H9 (cell line): ENCODE measurements around the gene OST4. TPM values are rescaled to one million over a fixed set of nuclear protein-coding genes. Genes with fewer than 3 reads are reported as not detected.

Experiments used
- DNase-seq: peaks from one replicate; pipeline ENCODE4 v3.0.0-alpha.2; 2017
- H2AFZ ChIP-seq: one replicate; pipeline ENCODE4 v1.6.1; 2013; ENCODE audit warnings: mild to moderate bottlenecking, low read length, control low read depth, moderate library complexity
- H2AK5ac ChIP-seq: 2 replicates; pipeline ENCODE4 v1.6.1; 2013; ENCODE audit warnings: low read length, control low read depth, mixed read lengths; ENCODE audit not compliant: insufficient read length
- H2BK120ac ChIP-seq: one replicate; pipeline ENCODE4 v1.6.1; 2013; ENCODE audit warnings: low read depth, mild to moderate bottlenecking, low read length, control low read depth, inconsistent platforms; ENCODE audit not compliant: poor library complexity, severe bottlenecking
- H2BK12ac ChIP-seq: 2 replicates; pipeline ENCODE4 v1.6.1; 2013; ENCODE audit warnings: low read length, control low read depth, mixed read lengths, low read depth; ENCODE audit not compliant: insufficient read length
- H2BK15ac ChIP-seq: 2 replicates; pipeline ENCODE4 v1.6.1; 2013; ENCODE audit warnings: low read depth, low read length, control low read depth
- H2BK20ac ChIP-seq: one replicate; pipeline ENCODE4 v1.6.1; 2013; ENCODE audit warnings: low read depth, mild to moderate bottlenecking, low read length, control low read depth, inconsistent platforms; ENCODE audit not compliant: poor library complexity, severe bottlenecking
- H2BK5ac ChIP-seq: 2 replicates; pipeline ENCODE4 v1.6.1; 2013; ENCODE audit warnings: low read length, control low read depth, mixed read lengths; ENCODE audit not compliant: insufficient read length
- H3K14ac ChIP-seq: 2 replicates; pipeline ENCODE4 v1.6.1; 2013; ENCODE audit warnings: low read length, control low read depth; ENCODE audit not compliant: insufficient read depth
- H3K18ac ChIP-seq: 2 replicates; pipeline ENCODE4 v1.6.1; 2013; ENCODE audit warnings: low read depth, mild to moderate bottlenecking, mixed read lengths, low read length, control low read depth; ENCODE audit not compliant: insufficient read length
- H3K23ac ChIP-seq: 2 replicates; pipeline ENCODE4 v1.6.1; 2013; ENCODE audit warnings: low read length, control low read depth, mixed read lengths, low read depth; ENCODE audit not compliant: insufficient read length
- H3K23me2 ChIP-seq: 2 replicates; pipeline ENCODE4 v1.6.1; 2013; ENCODE audit warnings: low read depth, mild to moderate bottlenecking, mixed read lengths, low read length, control low read depth; ENCODE audit not compliant: insufficient read length, poor library complexity, severe bottlenecking
- H3K27ac ChIP-seq: 2 replicates; pipeline ENCODE4 v1.5.1; 2013; ENCODE audit warnings: low read length, control low read depth, mixed read lengths, low read depth; ENCODE audit not compliant: insufficient read length
- H3K27me3 ChIP-seq: 2 replicates; pipeline ENCODE4 v1.6.1; 2013; ENCODE audit warnings: low read length, control low read depth, inconsistent platforms; ENCODE audit not compliant: insufficient read depth
- H3K4ac ChIP-seq: 2 replicates; pipeline ENCODE4 v1.6.1; 2013; ENCODE audit warnings: low read depth, mild to moderate bottlenecking, control low read depth, inconsistent platforms, low read length, moderate library complexity
- H3K4me1 ChIP-seq: 2 replicates; pipeline ENCODE4 v1.6.1; 2013; ENCODE audit warnings: low read length, control low read depth, inconsistent platforms; ENCODE audit not compliant: insufficient read depth
- H3K4me2 ChIP-seq: 2 replicates; pipeline ENCODE4 v1.6.1; 2013; ENCODE audit warnings: low read length, control low read depth, mixed read lengths; ENCODE audit not compliant: insufficient read length, insufficient read depth
- H3K56ac ChIP-seq: 2 replicates; pipeline ENCODE4 v1.6.1; 2013; ENCODE audit warnings: low read depth, mild to moderate bottlenecking, mixed read lengths, low read length, control low read depth; ENCODE audit not compliant: insufficient read length
- H3K79me1 ChIP-seq: 2 replicates; pipeline ENCODE4 v1.6.1; 2013; ENCODE audit warnings: low read depth, mild to moderate bottlenecking, moderate library complexity, low read length, control low read depth, inconsistent platforms; ENCODE audit not compliant: insufficient read depth, poor library complexity, severe bottlenecking
- H3K79me2 ChIP-seq: 2 replicates; pipeline ENCODE4 v1.6.1; 2013; ENCODE audit warnings: low read length, control low read depth, inconsistent platforms; ENCODE audit not compliant: insufficient read depth
- H3K9ac ChIP-seq: 2 replicates; pipeline ENCODE4 v1.6.1; 2013; ENCODE audit warnings: low read length, control low read depth, mixed read lengths; ENCODE audit not compliant: insufficient read length; ENCODE audit errors: extremely low read depth
- H3K9me3 ChIP-seq: one replicate; pipeline ENCODE4 v1.6.1; 2013; ENCODE audit warnings: low read depth, low read length, inconsistent platforms; ENCODE audit not compliant: control insufficient read depth
- H3T11ph ChIP-seq: one replicate; pipeline ENCODE4 v1.6.1; 2013; ENCODE audit warnings: mild to moderate bottlenecking, low read length, control low read depth, inconsistent platforms
- H4K20me1 ChIP-seq: one replicate; pipeline ENCODE4 v1.6.1; 2013; ENCODE audit not compliant: control insufficient read depth, insufficient read length, insufficient read depth
- H4K5ac ChIP-seq: 2 replicates; pipeline ENCODE4 v1.6.1; 2013; ENCODE audit warnings: low read depth, mild to moderate bottlenecking, mixed read lengths, low read length, control low read depth; ENCODE audit not compliant: insufficient read length
- H4K8ac ChIP-seq: replicated peaks from 2 replicates; pipeline ENCODE4 v1.6.1; 2013; ENCODE audit warnings: low read length, control low read depth, mixed read lengths, low read depth; ENCODE audit not compliant: insufficient read length
- H4K91ac ChIP-seq: 2 replicates; pipeline ENCODE4 v1.6.1; 2013; ENCODE audit warnings: low read depth, mild to moderate bottlenecking, moderate library complexity, mixed read lengths, low read length, control low read depth; ENCODE audit not compliant: insufficient read length
- H3K27ac Mint-ChIP-seq, 3 experiments: 2 replicates in 2 of 3; 3 replicates in 1 of 3; pipeline ENCODE4 v1.8.0; 2020 to 2021; ENCODE audit warnings: mixed read lengths in 3 of 3, mild to moderate bottlenecking in 1 of 3, moderate library complexity in 1 of 3
- H3K27me3 Mint-ChIP-seq: 2 replicates; pipeline ENCODE4 v1.8.0; 2021; ENCODE audit warnings: low read depth, mild to moderate bottlenecking, moderate library complexity, mixed read lengths
- H3K36me3 Mint-ChIP-seq, 3 experiments: 2 replicates in 2 of 3; 3 replicates in 1 of 3; pipeline ENCODE4 v1.8.0; 2020 to 2021; ENCODE audit warnings: low read depth in 3 of 3, mixed read lengths in 3 of 3; ENCODE audit not compliant: insufficient read depth in 1 of 3
- H3K4me1 Mint-ChIP-seq, 2 experiments: 2 replicates each; pipeline ENCODE4 v1.8.0; 2020; ENCODE audit warnings: mixed read lengths in 2 of 2
- H3K4me3 Mint-ChIP-seq, 2 experiments: 2 replicates in 1 of 2; 3 replicates in 1 of 2; pipeline ENCODE4 v1.8.0; 2020 to 2021; ENCODE audit warnings: mild to moderate bottlenecking in 2 of 2, mixed read lengths in 2 of 2, moderate library complexity in 1 of 2
- H3K9me3 Mint-ChIP-seq, 2 experiments: 2 replicates in 1 of 2; 3 replicates in 1 of 2; pipeline ENCODE4 v1.8.0; 2020; ENCODE audit warnings: mild to moderate bottlenecking in 2 of 2, mixed read lengths in 2 of 2, moderate library complexity in 1 of 2
- WGBS: extraction: QIAGEN DNeasy Blood & Tissue Kit; methylation state at CpG from one replicate; pipeline ENCODE4 v1.1.7; 2013; ENCODE audit warnings: missing lambda C conversion rate, low lambda C conversion rate, mixed read lengths; ENCODE audit not compliant: insufficient read length; ENCODE audit errors: extremely low coverage; 5-methylcytosine and 5-hydroxymethylcytosine counted together
- total RNA-seq: library from RNA; stranded (reverse); gene quantifications from 2 replicates; pipeline ENCODE4 v1.2.1, GENCODE V29; 2021
- TF ChIP-seq, protein P1 (sequence below): fragments of 200-600 bp; sonication (generic); conservative IDR thresholded peaks from 3 replicates; pipeline ENCODE4 v1.8.0; 2021; ENCODE audit warnings: antibody characterized with exemption, mild to moderate bottlenecking

OST4 gene
- total RNA-seq, 1 experiment from 2014 or later, result 215 TPM

DNA sequence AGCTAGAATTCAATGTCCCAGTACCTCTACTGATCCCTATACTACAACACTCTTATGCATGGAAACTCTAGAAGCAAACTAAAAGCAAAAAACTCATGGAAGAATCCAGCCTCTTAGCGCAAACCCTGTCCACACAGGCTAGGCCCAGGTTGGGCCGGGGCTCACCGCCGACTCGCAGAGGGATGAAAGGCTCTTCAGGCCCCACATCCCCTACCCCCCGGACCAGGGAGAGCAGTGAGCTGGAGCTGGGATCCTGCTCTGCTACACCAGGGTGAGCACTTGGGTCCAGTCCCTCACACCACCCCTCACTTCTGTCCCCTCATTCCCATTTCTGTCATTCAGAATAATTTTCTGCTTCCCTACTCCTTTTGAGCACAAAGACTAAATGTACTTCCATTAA, 2.0 kb downstream of the OST4 start:
- Histone ChIP-seq H2AK5ac (no peak overlapping the region), H3K79me2 (peaks cover 5% of the 10 kb centered on the region; the same call in 1 of the 2 replicates), H4K91ac (no peak overlapping the region), H2BK12ac (no peak overlapping the region), H2BK120ac (no peak overlapping the region), H3K9me3 (no peaks in the 10 kb centered on the region), H3K56ac (no peak overlapping the region), H3K4me2 (no peak overlapping the region), H4K8ac (no peak overlapping the region), H3K27ac (no peak overlapping the region), H3K9ac (no peak overlapping the region), H3K4ac (no peak overlapping the region), H3K23ac (no peak overlapping the region), H3K23me2 (peaks cover 12% of the 10 kb centered on the region), H3K18ac (no peak overlapping the region), H3K79me1 (peaks cover 2% of the 10 kb centered on the region), H3T11ph (no peak overlapping the region), H2BK5ac (no peak overlapping the region), H3K27me3 (no peaks in the 10 kb centered on the region), H3K4me1 (no peaks in the 10 kb centered on the region), H3K14ac (no peak overlapping the region), H4K20me1 (no peaks in the 10 kb centered on the region), H2BK20ac (no peak overlapping the region), H4K5ac (no peak overlapping the region), H2BK15ac (no peak overlapping the region), H2AFZ (no peak overlapping the region)
- Mint-ChIP-seq H3K27me3 (peaks cover 4% of the 10 kb centered on the region; the same call in 1 of the 2 replicates), H3K9me3 (no peaks in the 10 kb centered on the region; a peak in 1 of 5 replicates), H3K36me3 (peaks cover 19 to 55% (median 54%) of the 10 kb centered on the region in 3 experiments; a peak in 6 of 7 replicates), H3K27ac (no peak overlapping the region; a peak in 1 of 7 replicates), H3K4me1 (peaks cover 14 to 17% of the 10 kb centered on the region in 2 experiments), H3K4me3 (peak overlapping the region; percentile 94 to 97; a peak in 4 of 5 replicates)
- no peak for DNase-seq
- no CpG with 5 or more reads among the region's 6 CpGs for WGBS
- TF ChIP-seq, protein P1, sequence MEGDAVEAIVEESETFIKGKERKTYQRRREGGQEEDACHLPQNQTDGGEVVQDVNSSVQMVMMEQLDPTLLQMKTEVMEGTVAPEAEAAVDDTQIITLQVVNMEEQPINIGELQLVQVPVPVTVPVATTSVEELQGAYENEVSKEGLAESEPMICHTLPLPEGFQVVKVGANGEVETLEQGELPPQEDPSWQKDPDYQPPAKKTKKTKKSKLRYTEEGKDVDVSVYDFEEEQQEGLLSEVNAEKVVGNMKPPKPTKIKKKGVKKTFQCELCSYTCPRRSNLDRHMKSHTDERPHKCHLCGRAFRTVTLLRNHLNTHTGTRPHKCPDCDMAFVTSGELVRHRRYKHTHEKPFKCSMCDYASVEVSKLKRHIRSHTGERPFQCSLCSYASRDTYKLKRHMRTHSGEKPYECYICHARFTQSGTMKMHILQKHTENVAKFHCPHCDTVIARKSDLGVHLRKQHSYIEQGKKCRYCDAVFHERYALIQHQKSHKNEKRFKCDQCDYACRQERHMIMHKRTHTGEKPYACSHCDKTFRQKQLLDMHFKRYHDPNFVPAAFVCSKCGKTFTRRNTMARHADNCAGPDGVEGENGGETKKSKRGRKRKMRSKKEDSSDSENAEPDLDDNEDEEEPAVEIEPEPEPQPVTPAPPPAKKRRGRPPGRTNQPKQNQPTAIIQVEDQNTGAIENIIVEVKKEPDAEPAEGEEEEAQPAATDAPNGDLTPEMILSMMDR, result no peak
